ENCODE data around the gene POLH.
A peak's percentile ranks its signal among the peaks of the same experiment; 100 is the strongest.
"Not testable (repeated sequence)": the region's sequence is repeated elsewhere in the genome, so short reads cannot be mapped to it uniquely, and the experiment has no call there.

The POLH gene

GRCh38 chr6:43575772-43576551 lies at the start of gene POLH, which contains the start of gene XPO5:
Gene POLH, plus strand, starts transcription at chr6:43576185. Its CDS starts 6,135 bp downstream, at chr6:43582320.
Gene XPO5, minus strand, starts transcription at chr6:43576038. Its CDS starts 174 bp downstream, at chr6:43575864.
- in situ Hi-C loops (cut with HindIII; ENCODE audit: low sequenced_read_pairs): no loop called here
- TF ChIP-seq, protein P1, sequence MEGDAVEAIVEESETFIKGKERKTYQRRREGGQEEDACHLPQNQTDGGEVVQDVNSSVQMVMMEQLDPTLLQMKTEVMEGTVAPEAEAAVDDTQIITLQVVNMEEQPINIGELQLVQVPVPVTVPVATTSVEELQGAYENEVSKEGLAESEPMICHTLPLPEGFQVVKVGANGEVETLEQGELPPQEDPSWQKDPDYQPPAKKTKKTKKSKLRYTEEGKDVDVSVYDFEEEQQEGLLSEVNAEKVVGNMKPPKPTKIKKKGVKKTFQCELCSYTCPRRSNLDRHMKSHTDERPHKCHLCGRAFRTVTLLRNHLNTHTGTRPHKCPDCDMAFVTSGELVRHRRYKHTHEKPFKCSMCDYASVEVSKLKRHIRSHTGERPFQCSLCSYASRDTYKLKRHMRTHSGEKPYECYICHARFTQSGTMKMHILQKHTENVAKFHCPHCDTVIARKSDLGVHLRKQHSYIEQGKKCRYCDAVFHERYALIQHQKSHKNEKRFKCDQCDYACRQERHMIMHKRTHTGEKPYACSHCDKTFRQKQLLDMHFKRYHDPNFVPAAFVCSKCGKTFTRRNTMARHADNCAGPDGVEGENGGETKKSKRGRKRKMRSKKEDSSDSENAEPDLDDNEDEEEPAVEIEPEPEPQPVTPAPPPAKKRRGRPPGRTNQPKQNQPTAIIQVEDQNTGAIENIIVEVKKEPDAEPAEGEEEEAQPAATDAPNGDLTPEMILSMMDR (IDR thresholded peaks at IDR 0.05; ENCODE audit: low read depth, low read length): peak; percentile 8
- peak; percentile 92 for DNase-seq (ENCODE audit: low read depth, low spot score)
- peak within 1 kb of the TSS; percentile 77 for H3K4me3 ChIP-seq (ENCODE audit: low read depth, low read length)

DNA sequence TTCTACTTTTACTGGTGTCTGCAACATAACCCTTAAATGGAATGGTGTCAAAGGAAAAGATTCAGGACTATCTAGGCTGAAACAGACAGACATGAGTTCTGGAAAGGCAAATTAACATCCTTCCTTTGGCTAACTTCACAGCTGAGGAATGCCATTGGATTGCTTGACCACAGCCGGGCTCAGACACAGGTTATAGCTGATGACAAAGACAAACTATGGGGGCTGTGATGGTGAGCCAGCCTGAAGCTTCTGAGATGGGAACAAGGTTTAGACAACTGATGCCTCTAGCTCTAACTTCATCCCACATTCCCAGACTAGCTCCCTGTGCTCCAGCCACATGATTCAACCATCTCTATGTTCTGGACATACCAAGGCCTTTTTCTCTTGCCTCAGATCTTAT lies 43.8 kb upstream of the POLH start:
- no peak overlapping the region for H3K4me3 ChIP-seq (ENCODE audit: low read depth, low read length)
- in situ Hi-C loops (cut with HindIII; ENCODE audit: low sequenced_read_pairs): no loop called here
- TF ChIP-seq, protein P1 (IDR thresholded peaks at IDR 0.05; ENCODE audit: low read depth, low read length): no peak
- DNase-seq (ENCODE audit: low read depth, low spot score): no peak

DNA sequence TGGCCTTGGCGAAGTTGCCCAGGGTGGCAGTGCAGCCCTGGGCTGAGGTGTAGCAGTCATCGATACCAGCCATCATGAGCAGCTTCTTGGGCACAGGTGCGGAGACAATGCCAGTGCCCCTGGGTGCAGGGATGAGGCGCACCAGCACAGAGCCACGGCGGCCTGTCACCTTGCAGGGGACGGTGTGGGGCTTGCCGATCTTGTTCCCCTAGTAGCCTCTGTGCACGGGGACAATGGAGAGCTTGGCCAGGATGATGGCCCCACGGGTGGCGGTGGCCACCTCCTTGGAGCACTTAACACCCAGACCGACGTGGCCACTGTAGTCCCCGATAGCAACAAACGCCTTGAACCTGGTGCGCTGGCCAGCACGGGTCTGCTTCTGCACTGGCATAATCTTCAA lies 37.0 kb upstream of the POLH start:
- in situ Hi-C loops (cut with HindIII; ENCODE audit: low sequenced_read_pairs); DNase-seq (ENCODE audit: low read depth, low spot score); H3K4me3 ChIP-seq (ENCODE audit: low read depth, low read length): not testable (repeated sequence)

DNA sequence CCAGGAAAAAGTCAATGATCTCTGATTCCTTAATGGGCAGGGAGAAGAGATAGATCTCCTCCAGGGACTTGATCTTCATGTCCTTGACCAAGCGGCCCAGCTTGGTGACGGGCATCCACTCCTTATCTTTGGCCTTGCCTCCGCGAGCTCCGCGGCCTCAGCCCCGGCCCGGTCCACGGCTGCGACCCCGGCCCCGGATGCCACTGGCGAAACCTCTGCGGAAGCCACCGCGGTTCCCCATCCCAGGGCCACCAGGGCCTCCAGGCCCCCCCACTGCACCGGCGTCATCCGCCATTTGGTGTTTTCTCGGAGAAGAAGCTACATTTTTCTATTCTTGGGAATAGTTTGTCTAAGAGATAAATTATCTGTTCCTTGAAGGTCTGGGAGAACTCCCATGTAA lies 36.6 kb upstream of the POLH start:
- DNase-seq (ENCODE audit: low read depth, low spot score); in situ Hi-C loops (cut with HindIII; ENCODE audit: low sequenced_read_pairs); H3K4me3 ChIP-seq (ENCODE audit: low read depth, low read length): not testable (repeated sequence)

GRCh38 chr6:43540507-43540906 lies 35.5 kb upstream of the POLH start:
- DNase-seq (ENCODE audit: low read depth, low spot score): no peak
- in situ Hi-C loops (cut with HindIII; ENCODE audit: low sequenced_read_pairs): no loop called here
- TF ChIP-seq, protein P1 (IDR thresholded peaks at IDR 0.05; ENCODE audit: low read depth, low read length): no peak
- H3K4me3 ChIP-seq (ENCODE audit: low read depth, low read length): no peak overlapping the region

- in situ Hi-C loops (cut with HindIII; ENCODE audit: low sequenced_read_pairs): no loop called here
- TF ChIP-seq, protein P1 (IDR thresholded peaks at IDR 0.05; ENCODE audit: low read depth, low read length): no peak
Observed at GRCh38 chr6:43541774-43542471, 34.1 kb upstream of the POLH start.

DNA sequence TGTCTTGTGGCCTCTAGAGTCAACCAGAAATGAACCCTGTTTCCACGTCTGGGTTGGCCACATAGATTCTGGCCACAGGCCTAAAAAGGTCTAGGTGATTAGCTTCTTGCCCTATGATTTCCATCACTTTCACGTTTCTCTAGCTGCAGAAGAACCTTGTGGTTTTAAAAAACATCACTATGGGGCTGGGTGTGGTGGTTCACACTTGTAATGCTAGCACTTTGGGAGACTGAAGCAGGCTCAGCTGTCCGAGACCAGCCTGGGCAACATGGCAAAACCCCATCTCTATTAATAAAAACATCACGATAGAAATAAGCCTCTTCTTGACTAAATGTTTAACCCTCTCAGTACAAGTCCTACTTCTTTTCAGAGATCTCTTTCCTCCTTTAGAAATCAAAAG lies 31.5 kb upstream of the POLH start:
- no peak overlapping the region for H3K4me3 ChIP-seq (ENCODE audit: low read depth, low read length)
- DNase-seq (ENCODE audit: low read depth, low spot score): no peak
- in situ Hi-C loops (cut with HindIII; ENCODE audit: low sequenced_read_pairs): no loop called here
- TF ChIP-seq, protein P1 (IDR thresholded peaks at IDR 0.05; ENCODE audit: low read depth, low read length): no peak

More at GRCh38 chr6:43541774-43542471, 34.1 kb upstream of the POLH start:
- no peak overlapping the region for H3K4me3 ChIP-seq (ENCODE audit: low read depth, low read length)
- DNase-seq (ENCODE audit: low read depth, low spot score): no peak
